Esophagus squamous epithelium (tissue), 4 donors: ENCODE measurements around the gene GJB6.

Experiments used
- CTCF ChIP-seq, 6 experiments: fragments of 450-650 bp in 4 of 6; fragments of 200-600 bp in 2 of 6; sonication (generic) in 2 of 6; IDR thresholded peaks; one replicate each; pipeline ENCODE4 v1.5.1; 2016 to 2019; ENCODE audit warnings: antibody characterized with exemption in 6 of 6, mild to moderate bottlenecking in 4 of 6, moderate library complexity in 4 of 6
- POLR2A ChIP-seq, 4 donors: fragments of 450-650 bp; IDR thresholded peaks; one replicate each; pipeline ENCODE4 v1.6.1; 2017; ENCODE audit warnings: antibody characterized with exemption in 4 of 4, mild to moderate bottlenecking in 4 of 4, moderate library complexity in 3 of 4

GRCh38 chr13:20198781-20199180, 33.3 kb downstream of the GJB6 start:
- TF ChIP-seq CTCF (IDR thresholded peaks at IDR 0.05) (no peak), POLR2A (IDR thresholded peaks at IDR 0.05) (no peak)
